HCT116 (cell line): ENCODE measurements around the gene NLN. TPM values are rescaled to one million over a fixed set of nuclear protein-coding genes. Genes with fewer than 3 reads are reported as not detected.

ENCODE experiments used
- ATAC-seq: fragments of 200-7000 bp; cut with Tn5 transposase; 2 replicates; pipeline ENCODE4 v1.9.1; 2020; ENCODE audit warnings: mild to moderate bottlenecking, moderate library complexity
- BruUV-seq: library from RNA; stranded (reverse); fragments of 400-500 nt; replicated peaks from 2 replicates; lab custom pipeline; 2021; lab: Mats Ljungman, UMichigan
- CTCF ChIA-PET: fragments of 300-600 bp; sonication (Branson Sonifier 250); formaldehyde crosslinking; loops from one replicate; lab custom pipeline; 2021; ENCODE audit warnings: antibody characterized with exemption; lab: Charles Lee
- POLR2A ChIA-PET: fragments of 300-600, 350-600 bp; sonication (Branson Sonifier 250); formaldehyde crosslinking; loops from one replicate; lab custom pipeline; 2021; ENCODE audit warnings: antibody characterized with exemption; lab: Charles Lee
- RAD21 ChIA-PET, 2 experiments: fragments of 300-600 bp; sonication (Branson Sonifier 250); formaldehyde crosslinking; loops; one replicate each; lab custom pipeline; 2023; ENCODE audit warnings: low total read pairs in 2 of 2; ENCODE audit not compliant: uncharacterized antibody in 2 of 2, unreplicated experiment in 2 of 2, low non-redundant PET in 1 of 2; lab: Charles Lee
- DNase-seq: peaks from one replicate; pipeline ENCODE4 v3.0.0-alpha.2; 2010; ENCODE audit warnings: low read depth, low spot score
- H2AFZ ChIP-seq: fragments of 200-600 bp; shearing (Covaris generic), sonication (generic); 2 replicates; pipeline ENCODE4 v1.6.1; 2017; ENCODE audit warnings: low read depth, mixed run types, mixed read lengths, antibody characterized with exemption, low read length; ENCODE audit not compliant: poor library complexity, severe bottlenecking
- H3K27ac ChIP-seq: 2 replicates; pipeline ENCODE4 v1.5.1; 2012; ENCODE audit warnings: low read depth, low read length
- H3K27me3 ChIP-seq: fragments of 200-600 bp; sonication (generic); 2 replicates; pipeline ENCODE4 v1.6.1; 2016; ENCODE audit warnings: mixed run types, low read length, mixed read lengths; ENCODE audit not compliant: insufficient read depth
- H3K36me3 ChIP-seq, 2 experiments: fragments of 200-500 bp in 1 of 2; fragments of 200-600 bp in 1 of 2; sonication (Bioruptor generic) in 1 of 2; sonication (generic) in 1 of 2; 2 replicates each; pipeline versions ENCODE4 v1.5.1 to v1.6.1; 2014 to 2016; ENCODE audit warnings: low read length in 2 of 2, inconsistent platforms in 1 of 2, mixed read lengths in 1 of 2, mixed run types in 1 of 2; ENCODE audit not compliant: insufficient read depth in 2 of 2, control insufficient read depth in 1 of 2
- H3K4me1 ChIP-seq, 2 experiments: fragments of 200-600 bp in 1 of 2; sonication (generic) in 1 of 2; 2 replicates each; pipeline versions ENCODE4 v1.5.1 to v1.6.1; 2012 to 2017; ENCODE audit warnings: low read length in 2 of 2, inconsistent platforms in 1 of 2, mild to moderate bottlenecking in 1 of 2, mixed read lengths in 1 of 2, mixed run types in 1 of 2, moderate library complexity in 1 of 2; ENCODE audit not compliant: insufficient read depth in 2 of 2, control insufficient read depth in 1 of 2
- H3K4me2 ChIP-seq: fragments of 200-600 bp; sonication (generic); 2 replicates; pipeline ENCODE4 v1.6.1; 2017; ENCODE audit warnings: mixed run types, low read length, mixed read lengths
- H3K4me3 ChIP-seq, 2 experiments: fragments of 200-600 bp in 1 of 2; sonication (generic) in 1 of 2; replicated peaks in 1 of 2; 2 replicates each; pipeline ENCODE4 v1.5.1; 2011 to 2016; ENCODE audit warnings: low read length in 2 of 2, control low read depth in 1 of 2, low read depth in 1 of 2, mild to moderate bottlenecking in 1 of 2, mixed read lengths in 1 of 2, mixed run types in 1 of 2
- H3K79me2 ChIP-seq: fragments of 200-600 bp; sonication (generic); 2 replicates; pipeline ENCODE4 v1.6.1; 2017; ENCODE audit warnings: mild to moderate bottlenecking, mixed run types, low read length, moderate library complexity, mixed read lengths; ENCODE audit not compliant: insufficient read depth
- H3K9ac ChIP-seq: fragments of 200-600 bp; sonication (generic); 2 replicates; pipeline ENCODE4 v1.6.1; 2016; ENCODE audit warnings: low read length, mixed read lengths
- H3K9me2 ChIP-seq: fragments of 200-600 bp; sonication (generic), shearing (Covaris generic); 2 replicates; pipeline ENCODE4 v1.6.1; 2017; ENCODE audit warnings: mixed run types, mild to moderate bottlenecking, moderate library complexity; ENCODE audit not compliant: insufficient read depth
- H3K9me3 ChIP-seq, 2 experiments: fragments of 200-500 bp in 1 of 2; fragments of 200-600 bp in 1 of 2; sonication (Bioruptor generic) in 1 of 2; sonication (generic) in 1 of 2; 2 replicates each; pipeline ENCODE4 v1.6.1; 2014 to 2017; ENCODE audit warnings: low read length in 2 of 2, mixed read lengths in 2 of 2, inconsistent platforms in 1 of 2, low read depth in 1 of 2, mild to moderate bottlenecking in 1 of 2, mixed run types in 1 of 2, moderate library complexity in 1 of 2; ENCODE audit not compliant: control insufficient read depth in 1 of 2, insufficient read depth in 1 of 2
- H4K20me1 ChIP-seq: fragments of 200-600 bp; sonication (generic), shearing (Covaris generic); 2 replicates; pipeline ENCODE4 v1.6.1; 2017; ENCODE audit warnings: mixed run types, mild to moderate bottlenecking, moderate library complexity; ENCODE audit not compliant: insufficient read depth
- CBX3 ChIP-seq: IDR thresholded peaks from 2 replicates; pipeline ENCODE4 v1.6.1; 2012; ENCODE audit warnings: low read depth
- EZH2 ChIP-seq: fragments of 200-600 bp; sonication (generic); IDR thresholded peaks from 2 replicates; pipeline ENCODE4 v1.6.1; 2017; ENCODE audit warnings: antibody characterized with exemption, mixed run types
- FOSL1 ChIP-seq: IDR thresholded peaks from 2 replicates; pipeline ENCODE4 v1.6.1; 2012; ENCODE audit warnings: low read depth
- POLR2AphosphoS5 ChIP-seq: IDR thresholded peaks from 2 replicates; pipeline ENCODE4 v1.6.1; 2011; ENCODE audit warnings: mild to moderate bottlenecking, low read depth, low read length, moderate library complexity
- TCF7L2 ChIP-seq: IDR thresholded peaks from 2 replicates; pipeline ENCODE4 v1.7.0; 2011; ENCODE audit warnings: borderline replicate concordance, inconsistent platforms; ENCODE audit not compliant: insufficient read depth, insufficient read length; ENCODE audit errors: extremely low read depth
- YY1 ChIP-seq: IDR thresholded peaks from 2 replicates; pipeline ENCODE4 v1.6.1; 2011; ENCODE audit warnings: low read length, low read depth, moderate library complexity, mild to moderate bottlenecking; ENCODE audit not compliant: insufficient replicate concordance; ENCODE audit errors: extremely low read depth
- ZFX ChIP-seq: fragments of 450-650 bp; IDR thresholded peaks from 2 replicates; pipeline ENCODE4 v1.6.1; 2017
- intact Hi-C: fragments of 100-400 bp; cut with micrococcal nuclease; formaldehyde crosslinking; loops from 2 replicates; pipeline ENCODE4 v1.10.0; 2022
- total RNA-seq: library from RNA; stranded (reverse); gene quantifications from one replicate; pipeline ENCODE4 v1.2.1, GENCODE V29; 2021; ENCODE audit not compliant: unreplicated experiment
- TF ChIP-seq, protein P1 (sequence below): IDR thresholded peaks from 2 replicates; pipeline ENCODE4 v1.6.1; 2012
- TF ChIP-seq, protein P2 (sequence below): IDR thresholded peaks from 2 replicates; pipeline ENCODE4 v1.6.1; 2012; ENCODE audit warnings: low read depth

The NLN gene
- total RNA-seq, 1 experiment from 2014 or later, result 67.6 TPM

DNA sequence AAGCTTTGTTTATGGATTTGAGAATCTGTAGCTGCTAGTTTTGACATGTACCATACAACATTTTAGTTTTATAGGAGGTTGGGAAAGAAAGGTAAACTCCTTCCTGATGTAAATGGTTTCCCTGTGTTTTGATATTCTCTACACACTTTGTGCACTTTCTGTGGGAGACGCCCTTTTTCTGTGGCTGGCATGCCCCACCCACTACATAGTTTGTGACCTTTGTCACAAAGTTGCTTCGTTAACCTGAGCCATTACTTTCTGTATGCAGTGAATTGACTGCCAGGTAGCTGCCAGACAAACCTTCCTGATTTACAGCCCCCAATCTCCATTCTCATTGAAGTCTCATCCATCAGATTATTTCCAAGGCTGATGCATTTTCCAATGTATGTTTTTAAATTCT lies 90.6 kb downstream of the NLN start (continued):
- TF ChIP-seq YY1, result no peak
- TF ChIP-seq EZH2, result no peak

DNA sequence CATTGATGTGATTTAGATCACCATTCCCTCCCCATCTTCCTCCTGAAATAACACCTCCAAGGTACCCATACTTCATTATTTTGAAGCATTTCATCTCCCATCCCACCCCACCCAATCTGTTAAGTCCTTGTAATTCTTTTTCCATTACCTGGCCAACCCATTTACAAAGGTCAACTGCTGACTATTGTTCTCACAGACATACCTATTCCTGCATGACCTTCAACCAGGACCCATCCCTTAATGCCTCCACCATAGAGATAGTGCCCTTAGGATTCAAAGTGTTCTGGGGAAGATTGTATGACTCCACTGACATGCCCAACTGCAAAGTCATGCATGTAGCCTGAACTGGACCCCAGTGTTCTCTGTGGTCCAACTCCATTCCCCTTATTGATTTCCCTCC lies 91.2 kb downstream of the NLN start:
- Histone ChIP-seq H3K36me3 (no peaks in the 10 kb centered on the region; a peak in 1 of 4 replicates), H3K27ac (peak overlapping the region; percentile 81; the same call in 1 of the 2 replicates), H3K9me3 (no peaks in the 10 kb centered on the region), H3K9ac (peak overlapping the region; percentile 30), H3K9me2 (no peaks in the 10 kb centered on the region), H3K79me2 (no peaks in the 10 kb centered on the region), H3K27me3 (no peaks in the 10 kb centered on the region), H3K4me3 (peak overlapping the region in 1 of 2 experiments; percentile 45; a peak in 3 of 4 replicates), H3K4me1 (peaks cover 55 to 65% of the 10 kb centered on the region in 2 experiments), H4K20me1 (no peaks in the 10 kb centered on the region), H3K4me2 (peak overlapping the region; percentile 81), H2AFZ (no peak overlapping the region)
- ChIA-PET RAD21 (no interaction called here), CTCF (no interaction called here), POLR2A (no interaction called here)
- ATAC-seq, result no peak; the same call in 1 of the 2 replicates
- intact Hi-C loops, result no loop called here
- DNase-seq, result no peak
- TF ChIP-seq, protein P1, sequence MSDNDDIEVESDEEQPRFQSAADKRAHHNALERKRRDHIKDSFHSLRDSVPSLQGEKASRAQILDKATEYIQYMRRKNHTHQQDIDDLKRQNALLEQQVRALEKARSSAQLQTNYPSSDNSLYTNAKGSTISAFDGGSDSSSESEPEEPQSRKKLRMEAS, result no peak
- no peak for TF ChIP-seq ZFX
- no peak for TF ChIP-seq CBX3
- TF ChIP-seq TCF7L2, result no peak
- no peak for TF ChIP-seq POLR2AphosphoS5
- TF ChIP-seq, protein P2, sequence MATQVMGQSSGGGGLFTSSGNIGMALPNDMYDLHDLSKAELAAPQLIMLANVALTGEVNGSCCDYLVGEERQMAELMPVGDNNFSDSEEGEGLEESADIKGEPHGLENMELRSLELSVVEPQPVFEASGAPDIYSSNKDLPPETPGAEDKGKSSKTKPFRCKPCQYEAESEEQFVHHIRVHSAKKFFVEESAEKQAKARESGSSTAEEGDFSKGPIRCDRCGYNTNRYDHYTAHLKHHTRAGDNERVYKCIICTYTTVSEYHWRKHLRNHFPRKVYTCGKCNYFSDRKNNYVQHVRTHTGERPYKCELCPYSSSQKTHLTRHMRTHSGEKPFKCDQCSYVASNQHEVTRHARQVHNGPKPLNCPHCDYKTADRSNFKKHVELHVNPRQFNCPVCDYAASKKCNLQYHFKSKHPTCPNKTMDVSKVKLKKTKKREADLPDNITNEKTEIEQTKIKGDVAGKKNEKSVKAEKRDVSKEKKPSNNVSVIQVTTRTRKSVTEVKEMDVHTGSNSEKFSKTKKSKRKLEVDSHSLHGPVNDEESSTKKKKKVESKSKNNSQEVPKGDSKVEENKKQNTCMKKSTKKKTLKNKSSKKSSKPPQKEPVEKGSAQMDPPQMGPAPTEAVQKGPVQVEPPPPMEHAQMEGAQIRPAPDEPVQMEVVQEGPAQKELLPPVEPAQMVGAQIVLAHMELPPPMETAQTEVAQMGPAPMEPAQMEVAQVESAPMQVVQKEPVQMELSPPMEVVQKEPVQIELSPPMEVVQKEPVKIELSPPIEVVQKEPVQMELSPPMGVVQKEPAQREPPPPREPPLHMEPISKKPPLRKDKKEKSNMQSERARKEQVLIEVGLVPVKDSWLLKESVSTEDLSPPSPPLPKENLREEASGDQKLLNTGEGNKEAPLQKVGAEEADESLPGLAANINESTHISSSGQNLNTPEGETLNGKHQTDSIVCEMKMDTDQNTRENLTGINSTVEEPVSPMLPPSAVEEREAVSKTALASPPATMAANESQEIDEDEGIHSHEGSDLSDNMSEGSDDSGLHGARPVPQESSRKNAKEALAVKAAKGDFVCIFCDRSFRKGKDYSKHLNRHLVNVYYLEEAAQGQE, result no peak
- TF ChIP-seq FOSL1, result no peak
- no TSS peak for BruUV-seq
